ENCODE measurements around the gene RBM14.

Gene RBM14

DNA sequence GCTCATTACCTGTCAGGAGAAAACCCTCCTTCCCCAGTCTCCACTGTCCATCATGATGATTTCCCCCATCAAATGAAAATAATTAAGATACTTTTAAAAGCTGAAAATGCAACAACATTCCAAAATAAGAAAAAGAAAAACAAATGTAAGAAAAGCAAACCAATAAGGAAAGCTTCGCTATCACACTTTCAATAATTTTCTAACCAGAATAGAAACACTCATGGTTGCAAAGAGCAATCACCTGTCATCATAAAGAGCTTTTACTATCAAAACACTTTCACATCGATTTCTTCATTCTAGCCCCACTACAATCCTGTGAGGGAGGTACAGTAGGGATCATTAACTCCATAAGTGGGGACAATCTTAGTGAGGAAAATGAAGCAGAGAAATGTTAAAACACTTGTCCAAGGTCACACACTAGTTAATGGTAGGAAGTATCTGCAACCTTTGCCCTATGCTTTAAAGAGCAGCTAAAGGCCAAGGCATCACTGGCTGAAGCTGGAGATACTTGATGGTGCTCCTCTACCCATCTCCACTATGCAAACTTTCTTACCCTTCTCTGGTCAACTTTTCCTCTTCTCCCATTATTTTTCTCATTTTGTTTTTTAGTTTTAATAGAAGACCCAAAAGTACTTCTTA is 58.7 kb downstream of the RBM14 start:
- DNase-seq (ENCODE audit: insufficient read length): no peak
- no peak for TF ChIP-seq POLR2A (IDR thresholded peaks at IDR 0.05; ENCODE audit: low read depth, low read length)
- no peak; the same call in 1 of the 2 replicates for TF ChIP-seq POLR2AphosphoS5 (IDR thresholded peaks at IDR 0.05; ENCODE audit: low read depth, low read length)
- no peak for TF ChIP-seq TAF1 (IDR thresholded peaks at IDR 0.05; ENCODE audit: borderline replicate concordance, low read depth, low read length)
- no peak for FAIRE-seq

DNA sequence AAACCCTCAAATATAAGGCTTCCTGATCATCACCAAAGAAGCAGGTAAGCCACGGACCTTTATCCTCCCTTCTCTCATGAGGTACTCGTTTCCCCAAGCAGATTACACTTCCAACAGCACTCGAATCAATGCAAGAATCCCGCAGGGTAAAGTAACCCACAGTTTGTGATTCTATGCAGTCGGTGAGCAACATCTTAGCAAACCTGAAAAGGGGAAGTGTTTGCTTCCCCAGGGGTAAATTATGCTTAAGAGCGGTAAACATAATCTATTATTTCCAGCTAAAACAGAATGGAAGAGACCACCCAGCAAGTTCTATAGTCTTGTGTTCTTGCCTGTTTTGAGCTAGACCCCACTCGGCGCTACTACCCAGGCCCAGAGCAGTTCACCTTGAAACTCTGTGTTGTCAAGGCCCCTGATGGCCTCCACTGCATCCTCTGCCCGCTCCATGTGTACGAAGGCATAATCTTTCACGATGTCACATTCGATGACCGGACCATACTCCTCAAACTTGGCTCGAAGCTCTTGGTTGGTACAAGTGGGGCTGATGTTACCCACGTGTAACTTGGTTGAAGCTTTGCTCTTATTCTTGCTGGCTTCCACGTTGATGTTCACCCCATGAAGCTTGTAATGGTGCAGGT is 60.0 kb downstream of the RBM14 start:
- DNase-seq (ENCODE audit: insufficient read length): no peak
- TF ChIP-seq POLR2A (IDR thresholded peaks at IDR 0.05; ENCODE audit: low read depth, low read length): no peak
- no peak for TF ChIP-seq TAF1 (IDR thresholded peaks at IDR 0.05; ENCODE audit: borderline replicate concordance, low read depth, low read length)
- no peak for TF ChIP-seq POLR2AphosphoS5 (IDR thresholded peaks at IDR 0.05; ENCODE audit: low read depth, low read length)
- FAIRE-seq: no peak

Measured in GM12892 (cell line).